Measurements from ENCODE around the gene NCOA1. TPM values are rescaled to one million over a fixed set of nuclear protein-coding genes. Genes with fewer than 3 reads are reported as not detected.
"Not testable (repeated sequence)": the region's sequence is repeated elsewhere in the genome, so short reads cannot be mapped to it uniquely, and the experiment has no call there.

NCOA1 gene
- total RNA-seq, 1 experiment from 2014 or later = 4.1 TPM

GRCh38 chr2:24600140-24600539, 109.1 kb downstream of the NCOA1 start:
- H3K4me1 ChIP-seq (ENCODE audit: low read length); H3K4me2 ChIP-seq (ENCODE audit: low read depth, low read length, poor library complexity, severe bottlenecking); H3K9me2 ChIP-seq (replicated peaks; ENCODE audit: insufficient read depth, low read length); H4K20me1 ChIP-seq (ENCODE audit: insufficient read depth, low read depth, low read length); H3K27ac ChIP-seq (ENCODE audit: low read length); H3K27me3 ChIP-seq (ENCODE audit: low read length); H3K79me2 ChIP-seq (ENCODE audit: low read length); H3K36me3 ChIP-seq (ENCODE audit: insufficient read depth, low read length); H3K9ac ChIP-seq (ENCODE audit: low read length); H2AFZ ChIP-seq (ENCODE audit: low read length); H3K9me3 ChIP-seq (ENCODE audit: low read length); H3K4me3 ChIP-seq (ENCODE audit: low read length); DNase-seq: not testable (repeated sequence)

GRCh38 chr2:24611631-24612030, 120.6 kb downstream of the NCOA1 start:
- Histone ChIP-seq H3K36me3 (ENCODE audit: insufficient read depth, low read length) (no peaks in the 10 kb centered on the region), H3K27me3 (ENCODE audit: low read length) (no peaks in the 10 kb centered on the region), H3K27ac (ENCODE audit: low read length) (no peak overlapping the region), H3K9ac (ENCODE audit: low read length) (no peak overlapping the region), H3K4me1 (ENCODE audit: low read length) (no peaks in the 10 kb centered on the region), H3K79me2 (ENCODE audit: low read length) (no peaks in the 10 kb centered on the region), H3K4me3 (ENCODE audit: low read length) (no peak overlapping the region), H4K20me1 (ENCODE audit: insufficient read depth, low read depth, low read length) (peaks cover 4% of the 10 kb centered on the region; the same call in 1 of the 2 replicates), H3K9me3 (ENCODE audit: low read length) (no peaks in the 10 kb centered on the region), H3K9me2 (replicated peaks; ENCODE audit: insufficient read depth, low read length) (no peaks in the 10 kb centered on the region), H3K4me2 (ENCODE audit: low read depth, low read length, poor library complexity, severe bottlenecking) (no peak overlapping the region), H2AFZ (ENCODE audit: low read length) (no peak overlapping the region)
- DNase-seq = no peak

- H2AFZ ChIP-seq (ENCODE audit: low read length) = no peak overlapping the region
- peaks cover 4% of the 10 kb centered on the region; the same call in 1 of the 2 replicates for H4K20me1 ChIP-seq (ENCODE audit: insufficient read depth, low read depth, low read length)
- H3K79me2 ChIP-seq (ENCODE audit: low read length) = no peaks in the 10 kb centered on the region
- no peaks in the 10 kb centered on the region for H3K36me3 ChIP-seq (ENCODE audit: insufficient read depth, low read length)
- H3K4me2 ChIP-seq (ENCODE audit: low read depth, low read length, poor library complexity, severe bottlenecking) = no peak overlapping the region
- no peak overlapping the region for H3K9ac ChIP-seq (ENCODE audit: low read length)
- H3K9me2 ChIP-seq (replicated peaks; ENCODE audit: insufficient read depth, low read length) = no peaks in the 10 kb centered on the region
- H3K27me3 ChIP-seq (ENCODE audit: low read length) = no peaks in the 10 kb centered on the region
- no peak overlapping the region for H3K4me3 ChIP-seq (ENCODE audit: low read length)
- H3K9me3 ChIP-seq (ENCODE audit: low read length) = no peaks in the 10 kb centered on the region
- no peaks in the 10 kb centered on the region for H3K4me1 ChIP-seq (ENCODE audit: low read length)
- DNase-seq = peak; percentile 85
- no peak overlapping the region for H3K27ac ChIP-seq (ENCODE audit: low read length)
Observed at GRCh38 chr2:24613154-24613814, 122.2 kb downstream of the NCOA1 start.

GRCh38 chr2:24616616-24617015, 125.6 kb downstream of the NCOA1 start:
- H2AFZ ChIP-seq (ENCODE audit: low read length) = no peak overlapping the region
- H3K9me3 ChIP-seq (ENCODE audit: low read length) = no peaks in the 10 kb centered on the region
- no peaks in the 10 kb centered on the region for H3K9me2 ChIP-seq (replicated peaks; ENCODE audit: insufficient read depth, low read length)
- H3K4me3 ChIP-seq (ENCODE audit: low read length) = no peak overlapping the region
- H3K4me2 ChIP-seq (ENCODE audit: low read depth, low read length, poor library complexity, severe bottlenecking) = no peak overlapping the region
- H3K79me2 ChIP-seq (ENCODE audit: low read length) = no peaks in the 10 kb centered on the region
- H4K20me1 ChIP-seq (ENCODE audit: insufficient read depth, low read depth, low read length) = peaks cover 4% of the 10 kb centered on the region; the same call in 1 of the 2 replicates
- H3K27ac ChIP-seq (ENCODE audit: low read length) = no peak overlapping the region
- no peak for DNase-seq
- no peaks in the 10 kb centered on the region for H3K4me1 ChIP-seq (ENCODE audit: low read length)
- no peaks in the 10 kb centered on the region for H3K27me3 ChIP-seq (ENCODE audit: low read length)
- H3K36me3 ChIP-seq (ENCODE audit: insufficient read depth, low read length) = no peaks in the 10 kb centered on the region
- H3K9ac ChIP-seq (ENCODE audit: low read length) = no peak overlapping the region

GRCh38 chr2:24617424-24617823, 126.4 kb downstream of the NCOA1 start:
- no peaks in the 10 kb centered on the region for H3K27me3 ChIP-seq (ENCODE audit: low read length)
- H3K27ac ChIP-seq (ENCODE audit: low read length) = no peak overlapping the region
- H3K4me3 ChIP-seq (ENCODE audit: low read length) = no peak overlapping the region
- DNase-seq = peak; percentile 29
- no peak overlapping the region for H3K9ac ChIP-seq (ENCODE audit: low read length)
- no peaks in the 10 kb centered on the region for H3K4me1 ChIP-seq (ENCODE audit: low read length)
- no peak overlapping the region for H3K4me2 ChIP-seq (ENCODE audit: low read depth, low read length, poor library complexity, severe bottlenecking)
- no peaks in the 10 kb centered on the region for H3K79me2 ChIP-seq (ENCODE audit: low read length)
- peaks cover 11% of the 10 kb centered on the region; the same call in 1 of the 2 replicates for H4K20me1 ChIP-seq (ENCODE audit: insufficient read depth, low read depth, low read length)
- no peaks in the 10 kb centered on the region for H3K36me3 ChIP-seq (ENCODE audit: insufficient read depth, low read length)
- no peak overlapping the region for H2AFZ ChIP-seq (ENCODE audit: low read length)
- no peaks in the 10 kb centered on the region for H3K9me3 ChIP-seq (ENCODE audit: low read length)
- no peaks in the 10 kb centered on the region for H3K9me2 ChIP-seq (replicated peaks; ENCODE audit: insufficient read depth, low read length)

- H3K4me1 ChIP-seq (ENCODE audit: low read length) = no peaks in the 10 kb centered on the region
- no peak overlapping the region for H3K4me3 ChIP-seq (ENCODE audit: low read length)
- no peaks in the 10 kb centered on the region for H3K36me3 ChIP-seq (ENCODE audit: insufficient read depth, low read length)
- H2AFZ ChIP-seq (ENCODE audit: low read length) = no peak overlapping the region
- H3K9me3 ChIP-seq (ENCODE audit: low read length) = no peaks in the 10 kb centered on the region
- H3K27ac ChIP-seq (ENCODE audit: low read length) = no peak overlapping the region
- DNase-seq = peak; percentile 15
- H3K79me2 ChIP-seq (ENCODE audit: low read length) = no peaks in the 10 kb centered on the region
- no peak overlapping the region for H3K4me2 ChIP-seq (ENCODE audit: low read depth, low read length, poor library complexity, severe bottlenecking)
- no peak overlapping the region for H3K9ac ChIP-seq (ENCODE audit: low read length)
- no peaks in the 10 kb centered on the region for H3K9me2 ChIP-seq (replicated peaks; ENCODE audit: insufficient read depth, low read length)
- no peaks in the 10 kb centered on the region for H3K27me3 ChIP-seq (ENCODE audit: low read length)
- peaks cover 12% of the 10 kb centered on the region; the same call in 1 of the 2 replicates for H4K20me1 ChIP-seq (ENCODE audit: insufficient read depth, low read depth, low read length)
Observed at GRCh38 chr2:24618144-24618543, 127.1 kb downstream of the NCOA1 start.

GRCh38 chr2:24618680-24619079, 127.6 kb downstream of the NCOA1 start:
- no peak overlapping the region for H2AFZ ChIP-seq (ENCODE audit: low read length)
- no peaks in the 10 kb centered on the region for H3K4me1 ChIP-seq (ENCODE audit: low read length)
- no peak overlapping the region for H3K4me2 ChIP-seq (ENCODE audit: low read depth, low read length, poor library complexity, severe bottlenecking)
- H3K79me2 ChIP-seq (ENCODE audit: low read length) = no peaks in the 10 kb centered on the region
- H3K27me3 ChIP-seq (ENCODE audit: low read length) = no peaks in the 10 kb centered on the region
- H3K27ac ChIP-seq (ENCODE audit: low read length) = no peak overlapping the region
- no peak for DNase-seq
- H3K4me3 ChIP-seq (ENCODE audit: low read length) = no peak overlapping the region
- no peaks in the 10 kb centered on the region for H3K9me2 ChIP-seq (replicated peaks; ENCODE audit: insufficient read depth, low read length)
- H3K9me3 ChIP-seq (ENCODE audit: low read length) = no peaks in the 10 kb centered on the region
- peaks cover 12% of the 10 kb centered on the region; the same call in 1 of the 2 replicates for H4K20me1 ChIP-seq (ENCODE audit: insufficient read depth, low read depth, low read length)
- no peaks in the 10 kb centered on the region for H3K36me3 ChIP-seq (ENCODE audit: insufficient read depth, low read length)
- H3K9ac ChIP-seq (ENCODE audit: low read length) = no peak overlapping the region

GRCh38 chr2:24620936-24621335, 129.9 kb downstream of the NCOA1 start:
- no peak overlapping the region for H3K4me3 ChIP-seq (ENCODE audit: low read length)
- no peaks in the 10 kb centered on the region for H3K9me3 ChIP-seq (ENCODE audit: low read length)
- peaks cover 12% of the 10 kb centered on the region; the same call in 1 of the 2 replicates for H4K20me1 ChIP-seq (ENCODE audit: insufficient read depth, low read depth, low read length)
- H3K36me3 ChIP-seq (ENCODE audit: insufficient read depth, low read length) = no peaks in the 10 kb centered on the region
- H3K4me2 ChIP-seq (ENCODE audit: low read depth, low read length, poor library complexity, severe bottlenecking) = no peak overlapping the region
- no peaks in the 10 kb centered on the region for H3K79me2 ChIP-seq (ENCODE audit: low read length)
- no peak overlapping the region for H2AFZ ChIP-seq (ENCODE audit: low read length)
- H3K27me3 ChIP-seq (ENCODE audit: low read length) = no peaks in the 10 kb centered on the region
- no peaks in the 10 kb centered on the region for H3K9me2 ChIP-seq (replicated peaks; ENCODE audit: insufficient read depth, low read length)
- H3K27ac ChIP-seq (ENCODE audit: low read length) = no peak overlapping the region
- H3K4me1 ChIP-seq (ENCODE audit: low read length) = no peaks in the 10 kb centered on the region
- peak; percentile 20 for DNase-seq
- H3K9ac ChIP-seq (ENCODE audit: low read length) = no peak overlapping the region

Data from Karpas-422 (cell line).